ENCODE data around the gene HYKK.

Gene HYKK

DNA sequence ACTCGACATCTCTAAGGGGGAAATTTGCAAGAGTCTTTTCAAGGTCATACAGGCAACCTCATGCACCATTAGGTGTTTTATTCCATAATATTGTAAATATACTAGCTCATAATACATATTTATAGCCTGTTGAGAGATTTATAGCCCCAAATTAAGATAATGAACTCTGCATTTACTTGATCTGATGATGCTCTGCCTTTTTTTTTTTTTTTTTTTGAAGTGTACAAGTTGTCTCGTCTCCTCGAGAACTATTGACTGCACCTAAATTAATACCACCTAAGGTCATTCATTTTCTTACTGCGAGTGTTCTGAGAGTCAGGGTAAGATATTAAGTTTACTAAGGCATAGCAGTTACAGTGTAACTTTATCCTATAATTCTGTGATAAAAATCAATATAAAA, 64.0 kb downstream of the HYKK start:
- H3K27ac ChIP-seq, result no peak overlapping the region
- H3K4me3 ChIP-seq, result no peak overlapping the region

DNA sequence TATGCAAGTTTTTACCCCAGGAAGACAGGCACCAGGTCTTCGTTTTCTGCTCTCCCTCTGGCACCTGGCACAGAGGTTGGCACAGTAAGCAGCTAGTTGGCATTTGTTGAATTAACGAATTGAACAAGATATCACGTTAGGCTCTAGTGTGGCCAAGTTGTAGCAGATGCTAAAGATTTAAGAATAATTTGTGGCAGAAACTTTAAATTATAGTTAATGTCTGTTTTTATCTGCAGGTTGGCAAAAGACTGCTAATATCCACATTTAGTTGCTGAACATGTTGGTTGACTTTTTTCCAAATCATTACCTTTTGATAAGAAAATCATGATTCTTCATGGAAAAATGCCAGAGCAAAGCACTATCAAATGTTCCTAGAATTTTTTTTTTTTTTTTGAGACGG, 66.0 kb downstream of the HYKK start:
- no peak overlapping the region for H3K4me3 ChIP-seq

DNA sequence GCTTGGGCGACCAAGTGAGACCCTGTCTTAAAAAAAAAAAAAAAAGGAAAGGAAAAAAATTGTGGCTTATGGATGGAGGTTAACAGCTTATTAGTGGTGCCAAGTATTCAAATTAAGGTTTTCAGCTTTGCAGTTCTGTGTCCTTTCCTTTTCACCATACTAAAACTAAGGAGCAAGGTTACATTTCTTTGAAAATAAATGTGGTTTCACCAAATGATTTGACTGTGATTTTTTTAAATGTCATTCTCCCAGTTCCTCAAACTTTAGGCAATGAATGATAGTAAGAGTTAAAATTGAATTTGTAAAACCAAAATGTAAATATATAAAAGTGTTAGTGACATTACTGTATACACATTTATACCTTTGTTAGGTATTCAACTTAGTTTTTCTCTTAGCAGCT, 67.6 kb downstream of the HYKK start:
- Histone ChIP-seq H3K27ac (no peak overlapping the region), H3K4me3 (no peak overlapping the region)

More for the DNA sequence above, 66.0 kb downstream of the HYKK start:
- no peak overlapping the region for H3K27ac ChIP-seq

Data from skin epidermis (tissue), 12 donors.